Thoracic aorta (tissue), 2 donors: ENCODE data around the gene LRP1B. TPM values are rescaled to one million over a fixed set of nuclear protein-coding genes. Genes with fewer than 3 reads are reported as not detected.

ENCODE experiments used
- ATAC-seq: fragments of 150-250 bp; one replicate; pipeline ENCODE4 v1.8.0; 2017; ENCODE audit warnings: low read depth; ENCODE audit not compliant: insufficient number of reproducible peaks, low FRiP score
- DNase-seq: peaks from one replicate; pipeline ENCODE4 v3.0.0-alpha.2; 2020; ENCODE audit warnings: low spot score
- H3K27ac ChIP-seq, 2 donors: fragments of 200-600 bp; sonication (generic); 1 replicate in 1 of 2; 2 replicates in 1 of 2; pipeline ENCODE4 v1.5.1; 2016; ENCODE audit warnings: mild to moderate bottlenecking in 2 of 2, moderate library complexity in 2 of 2
- H3K27me3 ChIP-seq: fragments of 200-600 bp; sonication (generic); replicated peaks from 2 replicates; pipeline ENCODE4 v1.6.0; 2016; ENCODE audit warnings: mild to moderate bottlenecking; ENCODE audit not compliant: insufficient read depth
- H3K36me3 ChIP-seq: fragments of 200-600 bp; sonication (generic); one replicate; pipeline ENCODE4 v1.5.1; 2016
- H3K4me1 ChIP-seq, 2 donors: fragments of 200-600 bp; sonication (generic); 1 replicate in 1 of 2; 2 replicates in 1 of 2; pipeline versions ENCODE4 v1.5.1 to v1.6.0; 2016; ENCODE audit warnings: low read depth in 2 of 2, mild to moderate bottlenecking in 1 of 2; ENCODE audit not compliant: control insufficient read depth in 1 of 2
- H3K4me3 ChIP-seq: fragments of 200-600 bp; sonication (generic); 2 replicates; pipeline ENCODE4 v1.5.1; 2016; ENCODE audit warnings: mild to moderate bottlenecking
- H3K9me3 ChIP-seq: fragments of 200-600 bp; sonication (generic); 2 replicates; pipeline ENCODE4 v1.5.1; 2016
- total RNA-seq, 2 donors: library from RNA; depleted of rRNA; stranded (reverse); fragments of >200 nt; gene quantifications; one replicate each; pipeline versions ENCODE4 v1.1.0 to v1.2.3, GENCODE V29; 2016
- TF ChIP-seq, protein P1 (sequence below): fragments of 200-600 bp; sonication (generic); IDR thresholded peaks from one replicate; pipeline ENCODE4 v1.5.1; 2019; ENCODE audit warnings: antibody characterized with exemption

LRP1B gene
- total RNA-seq, 2 donors from 2014 or later, result 0.27 to 0.28 TPM

DNA sequence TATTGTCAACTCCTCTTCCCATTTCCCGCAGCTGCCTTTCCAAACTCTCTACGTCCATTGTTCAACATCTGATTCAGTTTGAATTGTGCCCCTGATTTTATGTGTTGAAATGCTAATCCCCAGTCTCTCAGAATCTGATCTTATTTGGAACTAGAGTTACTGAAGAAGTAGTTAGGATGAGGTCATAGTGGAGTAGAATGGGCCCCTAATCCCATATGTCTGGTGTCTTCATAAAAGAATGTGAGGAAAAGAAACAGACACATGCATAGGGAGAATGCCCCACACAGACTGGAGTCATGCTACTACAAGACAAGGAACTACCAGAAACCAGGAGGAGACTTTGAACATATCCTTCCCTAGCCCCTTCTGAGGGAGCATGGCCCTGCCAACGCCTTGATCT lies 99.2 kb downstream of the LRP1B start:
- ATAC-seq, result no peak
- no peaks in the 10 kb centered on the region for H3K27me3 ChIP-seq

DNA sequence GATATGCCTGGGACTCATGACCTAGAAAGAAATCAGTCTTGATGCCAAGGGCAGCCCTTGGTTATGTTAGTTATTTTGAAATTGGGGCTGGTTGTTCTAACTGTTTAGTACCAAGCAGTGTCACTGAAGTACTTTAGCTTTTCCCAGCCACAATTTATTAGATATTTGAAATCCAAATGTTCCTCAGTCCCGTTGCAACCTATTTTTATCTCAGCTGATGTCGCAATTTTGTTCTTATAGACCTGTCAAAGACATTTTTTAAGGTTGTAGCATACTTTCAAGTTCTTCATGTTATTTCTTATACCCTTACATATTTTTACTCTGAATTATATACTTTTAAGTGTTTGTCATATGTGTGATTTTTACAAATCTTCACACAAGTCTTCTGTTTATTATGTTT lies 100.1 kb downstream of the LRP1B start:
- Histone ChIP-seq H3K4me3 (no peak overlapping the region), H3K36me3 (no peaks in the 10 kb centered on the region), H3K27me3 (no peaks in the 10 kb centered on the region), H3K9me3 (no peaks in the 10 kb centered on the region), H3K27ac (no peak overlapping the region), H3K4me1 (no peaks in the 10 kb centered on the region)
- TF ChIP-seq, protein P1, sequence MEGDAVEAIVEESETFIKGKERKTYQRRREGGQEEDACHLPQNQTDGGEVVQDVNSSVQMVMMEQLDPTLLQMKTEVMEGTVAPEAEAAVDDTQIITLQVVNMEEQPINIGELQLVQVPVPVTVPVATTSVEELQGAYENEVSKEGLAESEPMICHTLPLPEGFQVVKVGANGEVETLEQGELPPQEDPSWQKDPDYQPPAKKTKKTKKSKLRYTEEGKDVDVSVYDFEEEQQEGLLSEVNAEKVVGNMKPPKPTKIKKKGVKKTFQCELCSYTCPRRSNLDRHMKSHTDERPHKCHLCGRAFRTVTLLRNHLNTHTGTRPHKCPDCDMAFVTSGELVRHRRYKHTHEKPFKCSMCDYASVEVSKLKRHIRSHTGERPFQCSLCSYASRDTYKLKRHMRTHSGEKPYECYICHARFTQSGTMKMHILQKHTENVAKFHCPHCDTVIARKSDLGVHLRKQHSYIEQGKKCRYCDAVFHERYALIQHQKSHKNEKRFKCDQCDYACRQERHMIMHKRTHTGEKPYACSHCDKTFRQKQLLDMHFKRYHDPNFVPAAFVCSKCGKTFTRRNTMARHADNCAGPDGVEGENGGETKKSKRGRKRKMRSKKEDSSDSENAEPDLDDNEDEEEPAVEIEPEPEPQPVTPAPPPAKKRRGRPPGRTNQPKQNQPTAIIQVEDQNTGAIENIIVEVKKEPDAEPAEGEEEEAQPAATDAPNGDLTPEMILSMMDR, result no peak
- no peak for DNase-seq
- no peak for ATAC-seq

More for the DNA sequence above, 99.2 kb downstream of the LRP1B start:
- Histone ChIP-seq H3K4me1 (no peaks in the 10 kb centered on the region), H3K36me3 (no peaks in the 10 kb centered on the region), H3K9me3 (no peaks in the 10 kb centered on the region), H3K27ac (no peak overlapping the region), H3K4me3 (no peak overlapping the region)
- no peak for DNase-seq
- TF ChIP-seq, protein P1, result no peak

DNA sequence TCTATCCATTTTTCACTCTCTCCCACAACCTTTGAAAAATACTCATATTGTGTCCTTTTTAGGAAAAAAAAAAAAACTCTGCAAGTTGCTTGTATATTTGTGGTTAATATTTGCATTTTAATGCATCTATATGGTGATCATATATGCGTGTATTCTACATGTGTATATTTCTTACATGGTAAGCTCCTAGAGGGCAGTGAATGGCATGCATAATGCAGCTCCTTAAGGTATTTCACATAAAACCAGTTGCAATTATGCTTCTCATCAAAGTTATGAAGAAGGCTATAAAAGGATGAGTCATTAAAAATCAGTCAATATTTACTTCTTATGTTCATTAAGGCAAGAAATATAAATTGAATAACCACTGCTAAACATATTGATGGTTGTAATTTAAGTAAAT lies 100.8 kb downstream of the LRP1B start:
- TF ChIP-seq, protein P1, result no peak
- H3K27me3 ChIP-seq, result no peaks in the 10 kb centered on the region
- no peak overlapping the region for H3K27ac ChIP-seq
- H3K4me1 ChIP-seq, result no peaks in the 10 kb centered on the region
- no peak overlapping the region for H3K4me3 ChIP-seq
- DNase-seq (no peak), ATAC-seq (no peak)
- no peaks in the 10 kb centered on the region for H3K9me3 ChIP-seq
- no peaks in the 10 kb centered on the region for H3K36me3 ChIP-seq

DNA sequence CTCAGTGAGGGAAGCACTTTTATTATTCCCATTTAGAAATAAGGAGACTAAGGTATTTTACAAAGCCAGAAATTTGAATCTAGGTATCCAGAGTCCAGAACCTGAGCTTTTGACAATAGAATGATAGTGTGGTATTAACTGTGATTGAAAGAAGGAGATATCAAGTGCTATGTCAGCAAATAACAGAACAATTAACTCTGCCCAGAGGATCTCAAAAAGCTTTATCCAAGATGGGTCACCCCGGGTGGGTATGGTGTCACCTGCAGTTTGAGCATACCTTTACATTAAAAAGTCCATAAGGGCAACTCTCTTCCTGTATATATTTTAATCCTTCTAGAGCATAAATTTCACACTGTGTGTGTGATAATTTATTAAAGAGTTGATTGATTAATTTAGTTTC lies 105.4 kb downstream of the LRP1B start:
- H3K36me3 ChIP-seq, result no peaks in the 10 kb centered on the region
- TF ChIP-seq, protein P1, result no peak

DNA sequence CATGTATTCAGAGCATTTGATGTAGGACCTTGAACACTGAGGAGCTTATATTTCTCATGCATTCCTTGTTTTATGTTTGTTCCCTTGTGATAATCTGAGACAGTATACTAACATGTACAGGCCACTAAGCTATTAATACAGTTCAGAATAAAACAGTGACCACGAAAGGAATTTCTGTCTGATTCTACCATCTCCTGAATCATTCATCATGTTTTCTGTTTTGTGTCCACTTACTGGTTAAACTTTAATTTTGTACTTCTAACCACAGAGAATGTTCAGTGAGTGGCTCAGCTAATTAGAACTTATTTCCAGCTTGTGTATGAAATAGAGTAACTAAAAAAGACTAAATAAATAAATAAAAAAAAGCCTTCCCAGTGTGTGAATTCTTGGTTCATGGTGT lies 110.4 kb downstream of the LRP1B start:
- Histone ChIP-seq H3K4me1 (no peaks in the 10 kb centered on the region), H3K36me3 (no peaks in the 10 kb centered on the region), H3K27ac (no peak overlapping the region), H3K4me3 (no peak overlapping the region), H3K27me3 (no peaks in the 10 kb centered on the region), H3K9me3 (no peaks in the 10 kb centered on the region)
- TF ChIP-seq, protein P1, result no peak
- DNase-seq, result no peak
- no peak for ATAC-seq

More for the DNA sequence above, 105.4 kb downstream of the LRP1B start:
- ATAC-seq (no peak), DNase-seq (no peak)
- Histone ChIP-seq H3K27ac (no peak overlapping the region), H3K27me3 (no peaks in the 10 kb centered on the region), H3K4me3 (no peak overlapping the region), H3K4me1 (no peaks in the 10 kb centered on the region), H3K9me3 (no peaks in the 10 kb centered on the region)
